Measurements from ENCODE around the gene GMPS.

- no peak for TF ChIP-seq CTCF (conservative IDR thresholded peaks at IDR 0.05; ENCODE audit: low read depth, low read length)
- TF ChIP-seq EZH2 (IDR thresholded peaks at IDR 0.05; ENCODE audit: borderline replicate concordance, low read depth, low read length, poor library complexity, severe bottlenecking), result no peak
Measured at GRCh38 chr3:155876503-155876902, 6.1 kb downstream of the GMPS start.
